B cell (primary cell): ENCODE results near the gene CDH18. TPM values are rescaled to one million over a fixed set of nuclear protein-coding genes. Genes with fewer than 3 reads are reported as not detected.

ENCODE experiments used
- ATAC-seq: fragments of 200-7000 bp; cut with Tn5 transposase; one replicate; pipeline ENCODE4 v1.10.0; 2021; ENCODE audit warnings: low read depth, mild to moderate bottlenecking, moderate number of reproducible peaks, moderate library complexity
- CTCF ChIA-PET: fragments of 350-600 bp; sonication (Branson Sonifier 250); formaldehyde crosslinking; loops from one replicate; lab custom pipeline; 2021; ENCODE audit warnings: antibody characterized with exemption, inconsistent platforms; lab: Charles Lee
- POLR2A ChIA-PET: fragments of 350-600 bp; sonication (Branson Sonifier 250); formaldehyde crosslinking; loops from one replicate; lab custom pipeline; 2021; ENCODE audit warnings: antibody characterized with exemption; lab: Charles Lee
- DNase-seq: peaks from one replicate; pipeline ENCODE4 v3.0.0; 2013
- H2AFZ ChIP-seq: 2 replicates; pipeline ENCODE4 v1.6.1; 2012; ENCODE audit warnings: mild to moderate bottlenecking, low read depth, low read length; ENCODE audit not compliant: insufficient read depth, poor library complexity, severe bottlenecking
- H3K27ac ChIP-seq, 2 donors: 1 replicate in 1 of 2; 2 replicates in 1 of 2; pipeline ENCODE4 v1.5.1; 2012 to 2013; ENCODE audit warnings: low read length in 2 of 2, mild to moderate bottlenecking in 2 of 2, moderate library complexity in 1 of 2
- H3K27me3 ChIP-seq, 4 experiments: fragments of 200-600 bp in 1 of 4; sonication (generic) in 1 of 4; replicated peaks in 1 of 4; 1 replicate in 2 of 4; 2 replicates in 2 of 4; pipeline versions ENCODE4 v1.6.1 to v1.7.0; 2013 to 2016; ENCODE audit warnings: low read length in 3 of 4, mild to moderate bottlenecking in 2 of 4, mixed read lengths in 1 of 4, moderate library complexity in 1 of 4; ENCODE audit not compliant: insufficient read depth in 4 of 4, control insufficient read depth in 3 of 4; ENCODE audit errors: control extremely low read depth in 1 of 4
- H3K36me3 ChIP-seq, 2 experiments: replicated peaks in 1 of 2; 1 replicate in 1 of 2; 2 replicates in 1 of 2; pipeline versions ENCODE4 v1.6.1 to v1.7.1; 2013; ENCODE audit warnings: low read length in 1 of 2; ENCODE audit not compliant: insufficient read depth in 2 of 2, control insufficient read depth in 1 of 2; ENCODE audit errors: control extremely low read depth in 1 of 2, extremely low read depth in 1 of 2
- H3K4me1 ChIP-seq, 2 donors: fragments of 200-600 bp in 1 of 2; sonication (generic) in 1 of 2; 1 replicate in 1 of 2; 2 replicates in 1 of 2; pipeline versions ENCODE4 v1.5.1 to v1.6.1; 2013 to 2017; ENCODE audit warnings: low read length in 2 of 2; ENCODE audit not compliant: control insufficient read depth in 2 of 2, insufficient read depth in 2 of 2
- H3K4me2 ChIP-seq: replicated peaks from 2 replicates; pipeline ENCODE3; 2012; ENCODE audit warnings: mild to moderate bottlenecking, low read depth, low read length; ENCODE audit not compliant: poor library complexity, severe bottlenecking
- H3K4me3 ChIP-seq, 5 experiments: fragments of 200-600 bp in 1 of 5; sonication (generic) in 1 of 5; 1 replicate in 3 of 5; 2 replicates in 2 of 5; pipeline versions ENCODE4 v1.5.1 to v1.7.0; 2011 to 2016; ENCODE audit warnings: low read length in 4 of 5, mild to moderate bottlenecking in 4 of 5, low read depth in 2 of 5, control low read depth in 1 of 5, moderate library complexity in 1 of 5; ENCODE audit not compliant: insufficient read depth in 1 of 5; ENCODE audit errors: control extremely low read depth in 1 of 5, extremely low read depth in 1 of 5
- H3K79me2 ChIP-seq: fragments of 200-600 bp; sonication (generic); one replicate; pipeline ENCODE4 v1.6.0; 2016; ENCODE audit warnings: low read length; ENCODE audit not compliant: control insufficient read depth, insufficient read depth
- H3K9ac ChIP-seq: fragments of 200-600 bp; sonication (generic); 2 replicates; pipeline ENCODE4 v1.6.1; 2017; ENCODE audit warnings: mild to moderate bottlenecking, low read length, moderate library complexity
- H3K9me3 ChIP-seq, 3 donors: one replicate each; pipeline versions ENCODE4 v1.6.1 to v1.7.1; 2013; ENCODE audit warnings: low read length in 2 of 3; ENCODE audit not compliant: control insufficient read depth in 2 of 3, insufficient read depth in 1 of 3; ENCODE audit errors: control extremely low read depth in 1 of 3
- H4K20me1 ChIP-seq: 2 replicates; pipeline ENCODE4 v1.6.0; 2012; ENCODE audit warnings: mild to moderate bottlenecking, low read length; ENCODE audit not compliant: insufficient read depth, control insufficient read depth, poor library complexity, severe bottlenecking
- H3K27ac Mint-ChIP-seq: one replicate; pipeline ENCODE4 v1.8.0; 2021; ENCODE audit warnings: mixed read lengths
- H3K27me3 Mint-ChIP-seq: one replicate; pipeline ENCODE4 v1.8.0; 2021; ENCODE audit warnings: mixed read lengths
- H3K4me1 Mint-ChIP-seq: one replicate; pipeline ENCODE4 v1.8.0; 2021; ENCODE audit warnings: mixed read lengths
- H3K4me3 Mint-ChIP-seq: one replicate; pipeline ENCODE4 v1.8.0; 2021; ENCODE audit warnings: mixed read lengths
- H3K9me3 Mint-ChIP-seq: one replicate; pipeline ENCODE4 v1.8.0; 2022; ENCODE audit warnings: mixed read lengths; ENCODE audit not compliant: insufficient read depth
- CTCF ChIP-seq: fragments of 200-600 bp; IDR thresholded peaks from one replicate; pipeline ENCODE4 v1.8.0; 2022; ENCODE audit warnings: antibody characterized with exemption, mild to moderate bottlenecking
- EZH2 ChIP-seq: IDR thresholded peaks from 2 replicates; pipeline ENCODE4 v1.6.1; 2012; ENCODE audit warnings: borderline replicate concordance, low read depth, mild to moderate bottlenecking, moderate library complexity, low read length; ENCODE audit not compliant: insufficient read depth, poor library complexity, severe bottlenecking
- WGBS: methylation state at CpG from one replicate; pipeline ENCODE4 v1.1.5; 2013; ENCODE audit warnings: missing lambda C conversion rate; ENCODE audit not compliant: insufficient coverage; 5-methylcytosine and 5-hydroxymethylcytosine counted together
- intact Hi-C: fragments of 100-400 bp; cut with micrococcal nuclease; formaldehyde crosslinking; loops from one replicate; pipeline ENCODE4 v1.10.0; 2022
- polyA plus RNA-seq: library from polyadenylated mRNA; depleted of rRNA; stranded (reverse); fragments of >200 nt; gene quantifications from 2 replicates; pipeline ENCODE4 v1.2.3, GENCODE V29; 2012
- total RNA-seq, 2 donors: library from RNA; stranded (reverse); fragments of 120-200 nt in 1 of 2; gene quantifications; 1 replicate in 1 of 2; 2 replicates in 1 of 2; pipeline versions ENCODE4 v1.2.3 to v1.2.4, GENCODE V29; 2013 to 2022

Gene CDH18
- total and polyA plus RNA-seq, 2 donors (not counting 1 experiment from before 2014, with no cell fraction given) = not detected

- Histone ChIP-seq H3K79me2 (no peaks in the 10 kb centered on the region), H2AFZ (no peak overlapping the region), H3K36me3 (no peaks in the 10 kb centered on the region), H3K27ac (no peak overlapping the region), H3K4me2 (no peak overlapping the region), H3K4me1 (no peaks in the 10 kb centered on the region), H3K27me3 (no peaks in the 10 kb centered on the region), H3K9ac (no peak overlapping the region), H4K20me1 (no peaks in the 10 kb centered on the region), H3K4me3 (no peak overlapping the region), H3K9me3 (peaks cover 0 to 4% (median 0%) of the 10 kb centered on the region in 3 donors)
- ATAC-seq (no peak), DNase-seq (no peak)
- Mint-ChIP-seq H3K27ac (no peak overlapping the region), H3K4me3 (no peak overlapping the region), H3K4me1 (no peaks in the 10 kb centered on the region), H3K9me3 (peaks cover 3% of the 10 kb centered on the region), H3K27me3 (no peaks in the 10 kb centered on the region)
- no peak for TF ChIP-seq EZH2
- TF ChIP-seq CTCF = no peak
- intact Hi-C loops = no loop called here
- ChIA-PET POLR2A (no interaction called here), CTCF (no interaction called here)
These were observed 500.5 kb downstream of the CDH18 start for GRCh38 chr5:19487480-19487879.

- no peaks in the 10 kb centered on the region for H3K4me1 Mint-ChIP-seq
- ChIA-PET CTCF (no interaction called here), POLR2A (no interaction called here)
- H3K27ac Mint-ChIP-seq = no peak overlapping the region
- Histone ChIP-seq H4K20me1 (no peaks in the 10 kb centered on the region), H3K27ac (no peak overlapping the region), H3K79me2 (no peaks in the 10 kb centered on the region), H3K27me3 (no peaks in the 10 kb centered on the region), H3K4me1 (no peaks in the 10 kb centered on the region), H3K9me3 (peaks cover 0 to 4% (median 0%) of the 10 kb centered on the region in 3 donors), H3K4me2 (no peak overlapping the region), H3K9ac (no peak overlapping the region), H3K4me3 (no peak overlapping the region), H2AFZ (no peak overlapping the region), H3K36me3 (no peaks in the 10 kb centered on the region)
- TF ChIP-seq EZH2 = no peak
- TF ChIP-seq CTCF = no peak
- intact Hi-C loops = no loop called here
- DNase-seq (no peak), ATAC-seq (no peak)
- peaks cover 7% of the 10 kb centered on the region for H3K9me3 Mint-ChIP-seq
- H3K27me3 Mint-ChIP-seq = no peaks in the 10 kb centered on the region
- no CpG with 5 or more reads among the region's 5 CpGs for WGBS
- no peak overlapping the region for H3K4me3 Mint-ChIP-seq
These were observed 508.4 kb downstream of the CDH18 start for GRCh38 chr5:19479562-19479961.
